GM19043 (cell line): ENCODE data around the gene CXCL11.
"Not testable (repeated sequence)": the region's sequence is repeated elsewhere in the genome, so short reads cannot be mapped to it uniquely, and the experiment has no call there.

Source experiments
- ATAC-seq: cut with Tn5 transposase; IDR thresholded peaks from one replicate; pipeline ENCODE4 v1.9.1; 2021; ENCODE audit warnings: low read depth; ENCODE audit not compliant: unreplicated experiment

CXCL11 gene

GRCh38 chr4:76003035-76003434 lies 32.8 kb downstream of the CXCL11 start:
- no peak for ATAC-seq

- no peak for ATAC-seq
Observed at GRCh38 chr4:76002176-76002575, 33.7 kb downstream of the CXCL11 start.

- no peak for ATAC-seq
Observed at GRCh38 chr4:76001700-76002099, 34.2 kb downstream of the CXCL11 start.

GRCh38 chr4:76000279-76000678 lies 35.6 kb downstream of the CXCL11 start:
- no peak for ATAC-seq

DNA sequence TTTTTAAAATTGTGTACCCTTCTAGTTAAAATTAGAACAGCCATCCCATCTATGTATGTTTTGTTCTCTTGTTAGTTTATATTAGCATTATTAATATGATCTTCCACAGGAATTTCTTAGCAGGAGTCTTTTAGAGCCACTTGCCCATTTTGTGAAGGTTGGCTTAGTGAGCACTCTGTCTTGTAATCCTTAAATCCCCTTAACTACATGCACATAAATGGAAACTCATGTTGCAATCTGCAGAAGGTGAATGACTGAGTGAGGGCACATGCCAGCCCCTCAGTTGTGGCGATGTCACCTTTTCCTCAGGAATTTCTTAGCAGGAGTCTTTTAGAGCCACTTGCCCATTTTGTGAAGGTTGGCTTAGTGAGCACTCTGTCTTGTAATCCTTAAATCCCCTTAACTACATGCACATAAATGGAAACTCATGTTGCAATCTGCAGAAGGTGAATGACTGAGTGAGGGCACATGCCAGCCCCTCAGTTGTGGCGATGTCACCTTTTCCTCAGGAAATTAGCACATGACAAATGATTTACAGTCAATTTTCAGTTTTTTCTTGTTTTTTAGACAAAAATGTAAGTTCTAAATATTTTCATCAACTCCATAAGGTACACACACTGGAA lies 37.2 kb downstream of the CXCL11 start:
- ATAC-seq, result not testable (repeated sequence)

DNA sequence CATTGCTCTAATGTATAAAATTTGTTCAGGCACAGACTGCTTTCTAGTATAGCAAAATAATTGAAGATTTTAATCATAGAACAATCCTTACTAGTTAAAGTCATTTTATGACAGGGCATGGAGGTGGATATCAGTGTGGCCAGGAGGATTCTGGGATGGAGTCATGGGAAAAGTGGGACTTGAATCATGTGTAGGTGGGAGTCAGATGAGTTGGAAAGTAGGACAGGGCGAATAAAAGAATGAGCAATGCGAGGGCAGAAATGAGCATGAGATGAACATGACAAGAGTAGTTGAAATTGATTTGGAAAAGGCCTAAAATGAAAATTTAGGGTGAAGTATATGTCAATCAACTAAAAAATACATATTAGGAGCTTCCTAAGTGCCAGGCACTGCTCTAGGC lies 37.9 kb downstream of the CXCL11 start:
- no peak for ATAC-seq

DNA sequence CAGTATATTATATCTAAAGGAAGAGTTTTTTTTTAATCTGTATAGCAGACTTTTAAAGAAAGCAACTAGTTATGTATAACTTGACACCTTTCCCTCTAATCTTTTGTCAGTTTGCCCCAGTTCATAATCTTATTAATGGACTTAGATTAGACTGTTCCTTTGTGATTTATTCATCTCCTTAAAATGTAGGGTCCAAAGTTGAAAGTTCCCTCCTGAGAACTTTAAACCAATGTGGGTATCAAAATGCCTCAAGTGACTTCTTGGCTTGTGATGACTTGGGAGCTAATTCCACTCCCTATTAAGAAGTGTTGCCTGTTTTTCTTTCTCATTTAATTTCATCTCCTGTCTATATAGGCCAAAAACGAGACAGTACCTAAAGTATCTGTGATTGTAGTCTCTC lies 38.8 kb downstream of the CXCL11 start:
- no peak for ATAC-seq

DNA sequence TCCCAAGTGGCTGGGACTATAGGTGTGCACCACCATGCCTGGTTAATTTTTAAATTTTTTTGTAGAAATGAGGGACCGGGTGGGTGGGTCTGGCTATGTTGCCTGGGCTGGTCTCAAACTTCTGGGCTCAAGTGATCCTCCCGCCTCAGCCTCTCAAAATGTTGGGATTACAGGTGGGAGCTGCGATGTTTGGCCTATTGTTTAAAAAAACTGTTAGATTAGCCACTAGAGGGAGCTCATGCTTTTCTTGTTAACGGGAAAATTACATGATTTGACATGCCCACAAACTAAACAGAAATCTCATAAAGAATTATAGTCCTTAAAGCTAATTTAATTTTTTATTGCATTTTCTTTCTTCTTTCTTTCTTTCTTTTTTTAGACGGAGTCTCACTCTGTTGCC lies 40.1 kb downstream of the CXCL11 start:
- no peak for ATAC-seq

DNA sequence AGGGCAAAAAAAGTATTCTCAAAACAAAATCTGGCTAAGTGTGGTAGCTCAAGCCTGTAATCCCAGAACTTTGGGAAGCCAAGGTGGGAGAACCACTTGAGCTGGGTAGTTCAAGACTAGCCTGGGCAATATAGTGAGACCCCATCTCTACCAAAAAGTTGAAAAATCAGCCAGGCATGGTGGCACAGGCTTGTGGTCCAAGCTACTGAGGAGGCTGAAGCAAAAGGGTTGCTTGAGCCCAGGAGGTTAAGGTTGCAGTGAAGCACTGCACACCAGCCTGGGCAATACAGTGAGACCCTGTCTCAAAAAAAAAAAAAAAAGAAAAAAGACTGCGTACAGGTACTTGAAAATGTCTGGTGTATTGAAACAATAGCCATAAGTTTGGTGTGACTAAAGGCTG lies 43.4 kb downstream of the CXCL11 start:
- no peak for ATAC-seq

GRCh38 chr4:75989846-75990528 lies 45.9 kb downstream of the CXCL11 start:
- no peak for ATAC-seq

- ATAC-seq, result no peak
Observed at GRCh38 chr4:75985116-75985515, 50.8 kb downstream of the CXCL11 start.
